GM23248 (cell line): ENCODE measurements around the gene WDR62.

ENCODE experiments used
- EZH2 ChIP-seq: fragments of 200-600 bp; sonication (generic); IDR thresholded peaks from 2 replicates; pipeline ENCODE4 v1.6.1; 2018; ENCODE audit warnings: antibody characterized with exemption, mild to moderate bottlenecking; ENCODE audit not compliant: insufficient read depth, poor library complexity, severe bottlenecking
- EZH2phosphoT487 ChIP-seq: fragments of 200-600 bp; sonication (generic); IDR thresholded peaks from 2 replicates; pipeline ENCODE4 v1.6.1; 2018; ENCODE audit warnings: antibody characterized with exemption, moderate library complexity, mild to moderate bottlenecking, low read depth; ENCODE audit not compliant: insufficient read depth

GRCh38 chr19:36111200-36111539 is 56.5 kb downstream of the WDR62 start:
- TF ChIP-seq EZH2: no peak
- no peak for TF ChIP-seq EZH2phosphoT487
